ENCODE results near the gene FXYD6. TPM values are rescaled to one million over a fixed set of nuclear protein-coding genes. Genes with fewer than 3 reads are reported as not detected.

FXYD6 gene
- polyA plus RNA-seq, 4 donors, result 0.67 to 58.4 (median 22.6) TPM

- FAIRE-seq, result no peak
- peaks cover 0 to 9% (median 0%) of the 10 kb centered on the region in 3 donors for H3K36me3 ChIP-seq (ENCODE audit: control insufficient read depth in 3 of 3, insufficient read depth in 2 of 3, low read depth in 1 of 3, low read length in 3 of 3)
- no peak overlapping the region for H3K27ac ChIP-seq (ENCODE audit: low read depth in 1 of 3, low read length in 2 of 3)
- no peaks in the 10 kb centered on the region for H3K9me3 ChIP-seq (ENCODE audit: control insufficient read depth in 2 of 2, insufficient read depth in 1 of 2, low read depth in 1 of 2, low read length in 1 of 2)
- peaks cover 0 to 71% (median 4%) of the 10 kb centered on the region in 3 donors for H3K4me1 ChIP-seq (ENCODE audit: control insufficient read depth in 3 of 3, insufficient read depth in 2 of 3, low read depth in 1 of 3, low read length in 2 of 3)
- 77 to 84% (median 81%) methylated on average over 12 of the region's 12 CpGs for WGBS, 3 donors
- no peaks in the 10 kb centered on the region for H3K27me3 ChIP-seq (ENCODE audit: control insufficient read depth in 3 of 3, insufficient read depth in 3 of 3, low read length in 3 of 3)
- H3K4me3 ChIP-seq (ENCODE audit: low read depth in 1 of 3, low read length in 3 of 3), result no peak overlapping the region
- no peak for DNase-seq
Measured at GRCh38 chr11:117821431-117821830, 55.0 kb downstream of the FXYD6 start.

GRCh38 chr11:117820516-117820915, 55.9 kb downstream of the FXYD6 start:
- DNase-seq (no peak), FAIRE-seq (no peak)
- no peaks in the 10 kb centered on the region for H3K9me3 ChIP-seq (ENCODE audit: control insufficient read depth in 2 of 2, insufficient read depth in 1 of 2, low read depth in 1 of 2, low read length in 1 of 2)
- no peaks in the 10 kb centered on the region for H3K27me3 ChIP-seq (ENCODE audit: control insufficient read depth in 3 of 3, insufficient read depth in 3 of 3, low read length in 3 of 3)
- peaks cover 0 to 9% (median 0%) of the 10 kb centered on the region in 3 donors for H3K36me3 ChIP-seq (ENCODE audit: control insufficient read depth in 3 of 3, insufficient read depth in 2 of 3, low read depth in 1 of 3, low read length in 3 of 3)
- peak overlapping the region in 1 of 3 donors; percentile 87 for H3K27ac ChIP-seq (ENCODE audit: low read depth in 1 of 3, low read length in 2 of 3)
- WGBS, 3 donors, result 74 to 87% (median 82%) methylated on average over 8 to 10 of the region's 10 CpGs
- peaks cover 0 to 80% (median 6%) of the 10 kb centered on the region in 3 donors for H3K4me1 ChIP-seq (ENCODE audit: control insufficient read depth in 3 of 3, insufficient read depth in 2 of 3, low read depth in 1 of 3, low read length in 2 of 3)
- no peak overlapping the region for H3K4me3 ChIP-seq (ENCODE audit: low read depth in 1 of 3, low read length in 3 of 3)

- no peak overlapping the region for H3K4me3 ChIP-seq (ENCODE audit: low read depth in 1 of 3, low read length in 3 of 3)
- peak overlapping the region in 2 of 3 donors; percentile 70 to 87 for H3K27ac ChIP-seq (ENCODE audit: low read depth in 1 of 3, low read length in 2 of 3)
- H3K36me3 ChIP-seq (ENCODE audit: control insufficient read depth in 3 of 3, insufficient read depth in 2 of 3, low read depth in 1 of 3, low read length in 3 of 3), result peaks cover 0 to 9% (median 0%) of the 10 kb centered on the region in 3 donors
- DNase-seq (peak; percentile 85 to 86), FAIRE-seq (no peak)
- WGBS, 3 donors, result 18 to 63% (median 44%) methylated on average over 11 of the region's 11 CpGs
- peaks cover 0 to 80% (median 6%) of the 10 kb centered on the region in 3 donors for H3K4me1 ChIP-seq (ENCODE audit: control insufficient read depth in 3 of 3, insufficient read depth in 2 of 3, low read depth in 1 of 3, low read length in 2 of 3)
- no peaks in the 10 kb centered on the region for H3K27me3 ChIP-seq (ENCODE audit: control insufficient read depth in 3 of 3, insufficient read depth in 3 of 3, low read length in 3 of 3)
- H3K9me3 ChIP-seq (ENCODE audit: control insufficient read depth in 2 of 2, insufficient read depth in 1 of 2, low read depth in 1 of 2, low read length in 1 of 2), result no peaks in the 10 kb centered on the region
Measured at GRCh38 chr11:117820071-117820470, 56.4 kb downstream of the FXYD6 start.

- Histone ChIP-seq H3K36me3 (ENCODE audit: control insufficient read depth in 3 of 3, insufficient read depth in 2 of 3, low read depth in 1 of 3, low read length in 3 of 3) (peaks cover 0 to 9% (median 0%) of the 10 kb centered on the region in 3 donors), H3K27ac (ENCODE audit: low read depth in 1 of 3, low read length in 2 of 3) (peak overlapping the region in 2 of 3 donors; percentile 70 to 87), H3K27me3 (ENCODE audit: control insufficient read depth in 3 of 3, insufficient read depth in 3 of 3, low read length in 3 of 3) (no peaks in the 10 kb centered on the region), H3K4me3 (ENCODE audit: low read depth in 1 of 3, low read length in 3 of 3) (no peak overlapping the region), H3K9me3 (ENCODE audit: control insufficient read depth in 2 of 2, insufficient read depth in 1 of 2, low read depth in 1 of 2, low read length in 1 of 2) (no peaks in the 10 kb centered on the region), H3K4me1 (ENCODE audit: control insufficient read depth in 3 of 3, insufficient read depth in 2 of 3, low read depth in 1 of 3, low read length in 2 of 3) (peaks cover 0 to 80% (median 6%) of the 10 kb centered on the region in 3 donors)
- no peak for FAIRE-seq
- DNase-seq, result peak; percentile 81 to 91
- 53 to 69% (median 64%) methylated on average over 9 to 10 of the region's 10 CpGs for WGBS, 3 donors
Measured at GRCh38 chr11:117819096-117820040, 57.1 kb downstream of the FXYD6 start.

GRCh38 chr11:117818041-117818873, 58.2 kb downstream of the FXYD6 start:
- FAIRE-seq, result no peak
- 52 to 60% (median 55%) methylated on average over 9 of the region's 9 CpGs for WGBS, 3 donors
- Histone ChIP-seq H3K4me3 (ENCODE audit: low read depth in 1 of 3, low read length in 3 of 3) (no peak overlapping the region), H3K4me1 (ENCODE audit: control insufficient read depth in 3 of 3, insufficient read depth in 2 of 3, low read depth in 1 of 3, low read length in 2 of 3) (peaks cover 2 to 77% (median 6%) of the 10 kb centered on the region in 3 donors), H3K9me3 (ENCODE audit: control insufficient read depth in 2 of 2, insufficient read depth in 1 of 2, low read depth in 1 of 2, low read length in 1 of 2) (no peaks in the 10 kb centered on the region), H3K27me3 (ENCODE audit: control insufficient read depth in 3 of 3, insufficient read depth in 3 of 3, low read length in 3 of 3) (no peaks in the 10 kb centered on the region), H3K36me3 (ENCODE audit: control insufficient read depth in 3 of 3, insufficient read depth in 2 of 3, low read depth in 1 of 3, low read length in 3 of 3) (peaks cover 0 to 9% (median 0%) of the 10 kb centered on the region in 3 donors), H3K27ac (ENCODE audit: low read depth in 1 of 3, low read length in 2 of 3) (peak overlapping the region in 1 of 3 donors; percentile 57)
- no peak for DNase-seq

GRCh38 chr11:117817368-117818040, 59.0 kb downstream of the FXYD6 start:
- Histone ChIP-seq H3K27ac (ENCODE audit: low read depth in 1 of 3, low read length in 2 of 3) (peak overlapping the region in 2 of 3 donors; percentile 78 to 79), H3K4me1 (ENCODE audit: control insufficient read depth in 3 of 3, insufficient read depth in 2 of 3, low read depth in 1 of 3, low read length in 2 of 3) (peaks cover 2 to 70% (median 6%) of the 10 kb centered on the region in 3 donors), H3K27me3 (ENCODE audit: control insufficient read depth in 3 of 3, insufficient read depth in 3 of 3, low read length in 3 of 3) (no peaks in the 10 kb centered on the region), H3K4me3 (ENCODE audit: low read depth in 1 of 3, low read length in 3 of 3) (no peak overlapping the region), H3K9me3 (ENCODE audit: control insufficient read depth in 2 of 2, insufficient read depth in 1 of 2, low read depth in 1 of 2, low read length in 1 of 2) (no peaks in the 10 kb centered on the region), H3K36me3 (ENCODE audit: control insufficient read depth in 3 of 3, insufficient read depth in 2 of 3, low read depth in 1 of 3, low read length in 3 of 3) (peaks cover 0 to 9% (median 0%) of the 10 kb centered on the region in 3 donors)
- DNase-seq, result peak; percentile 59 to 92
- FAIRE-seq, result no peak
- 13 to 21% (median 18%) methylated on average over 19 of the region's 19 CpGs for WGBS, 3 donors

GRCh38 chr11:117816846-117817367, 59.6 kb downstream of the FXYD6 start:
- FAIRE-seq, result no peak
- H3K27ac ChIP-seq (ENCODE audit: low read depth in 1 of 3, low read length in 2 of 3), result peak overlapping the region in 2 of 3 donors; percentile 78 to 79
- H3K27me3 ChIP-seq (ENCODE audit: control insufficient read depth in 3 of 3, insufficient read depth in 3 of 3, low read length in 3 of 3), result no peaks in the 10 kb centered on the region
- no peak for DNase-seq
- WGBS, 3 donors, result 76 to 98% (median 76%) methylated on average over 5 of the region's 5 CpGs
- no peak overlapping the region for H3K4me3 ChIP-seq (ENCODE audit: low read depth in 1 of 3, low read length in 3 of 3)
- peaks cover 0 to 9% (median 0%) of the 10 kb centered on the region in 3 donors for H3K36me3 ChIP-seq (ENCODE audit: control insufficient read depth in 3 of 3, insufficient read depth in 2 of 3, low read depth in 1 of 3, low read length in 3 of 3)
- H3K4me1 ChIP-seq (ENCODE audit: control insufficient read depth in 3 of 3, insufficient read depth in 2 of 3, low read depth in 1 of 3, low read length in 2 of 3), result peaks cover 2 to 65% (median 6%) of the 10 kb centered on the region in 3 donors
- H3K9me3 ChIP-seq (ENCODE audit: control insufficient read depth in 2 of 2, insufficient read depth in 1 of 2, low read depth in 1 of 2, low read length in 1 of 2), result no peaks in the 10 kb centered on the region

All from small intestine (tissue), 7 donors.